Tibial artery (tissue), 4 donors: ENCODE data around the gene RBM48.

Experiments used
- DNase-seq, 2 donors: peaks; one replicate each; pipeline ENCODE4 v3.0.0-alpha.2; 2019
- H3K27ac ChIP-seq, 2 donors: fragments of 200-600 bp; sonication (generic) in 1 of 2; 1 replicate in 1 of 2; 2 replicates in 1 of 2; pipeline ENCODE4 v1.5.1; 2018 to 2019; ENCODE audit warnings: mild to moderate bottlenecking in 1 of 2
- H3K27me3 ChIP-seq, 2 donors: fragments of 200-600 bp; sonication (generic) in 1 of 2; one replicate each; pipeline versions ENCODE4 v1.5.1 to v1.6.0; 2016 to 2019
- H3K36me3 ChIP-seq, 3 donors: fragments of 200-600 bp; sonication (generic) in 2 of 3; one replicate each; pipeline ENCODE4 v1.5.1; 2016 to 2019; ENCODE audit warnings: mild to moderate bottlenecking in 2 of 3
- H3K4me1 ChIP-seq, 4 donors: fragments of 200-600 bp; sonication (generic) in 2 of 4; 1 replicate in 3 of 4; 2 replicates in 1 of 4; pipeline ENCODE4 v1.5.1; 2016 to 2019
- H3K4me3 ChIP-seq, 2 donors: fragments of 200-600 bp; sonication (generic) in 1 of 2; 1 replicate in 1 of 2; 2 replicates in 1 of 2; pipeline ENCODE4 v1.5.1; 2018 to 2019; ENCODE audit warnings: mild to moderate bottlenecking in 2 of 2
- H3K9me3 ChIP-seq, 3 donors: fragments of 200-600 bp; sonication (generic) in 1 of 3; one replicate each; pipeline ENCODE4 v1.5.1; 2016 to 2019
- CTCF ChIP-seq, 2 experiments: fragments of 200-600 bp in 1 of 2; fragments of 450-650 bp in 1 of 2; IDR thresholded peaks; one replicate each; pipeline ENCODE4 v1.5.1; 2017 to 2019; ENCODE audit warnings: antibody characterized with exemption in 2 of 2, mild to moderate bottlenecking in 1 of 2, moderate library complexity in 1 of 2
- intact Hi-C: fragments of 100-400 bp; cut with DNase I; formaldehyde crosslinking; loops from one replicate; pipeline ENCODE4 v1.15.0; 2023; ENCODE audit warnings: low total_unique reads

The RBM48 gene

DNA sequence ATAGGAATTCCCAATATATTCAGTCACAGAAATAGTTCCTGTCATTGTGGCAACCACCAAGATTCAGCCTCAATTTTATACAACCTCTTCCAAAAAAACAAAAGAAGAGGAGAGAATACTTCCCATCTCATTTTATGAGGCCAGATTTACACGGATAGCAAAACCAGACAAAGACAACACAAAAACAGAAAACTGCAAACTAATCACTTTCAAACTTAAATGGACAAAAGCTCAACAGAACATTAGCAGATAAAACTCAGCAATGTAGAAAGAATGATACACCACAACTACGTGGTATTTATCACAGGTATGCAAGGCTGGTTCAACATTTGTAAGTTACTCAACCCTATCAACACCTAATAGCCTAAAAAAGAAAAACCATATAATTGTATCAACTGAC, 22.2 kb upstream of the RBM48 start:
- Histone ChIP-seq H3K9me3 (no peaks in the 10 kb centered on the region), H3K4me3 (no peak overlapping the region), H3K4me1 (no peaks in the 10 kb centered on the region), H3K27ac (no peak overlapping the region), H3K27me3 (no peaks in the 10 kb centered on the region), H3K36me3 (peaks cover 62 to 90% (median 64%) of the 10 kb centered on the region in 3 donors)
- DNase-seq: no peak
- intact Hi-C loops: no loop called here
- TF ChIP-seq CTCF (IDR thresholded peaks at IDR 0.05): no peak

- Histone ChIP-seq H3K27me3 (no peaks in the 10 kb centered on the region), H3K27ac (no peak overlapping the region), H3K4me3 (no peak overlapping the region), H3K4me1 (no peaks in the 10 kb centered on the region), H3K36me3 (peaks cover 51 to 84% (median 52%) of the 10 kb centered on the region in 3 donors), H3K9me3 (no peaks in the 10 kb centered on the region)
- DNase-seq: no peak
- no peak for TF ChIP-seq CTCF (IDR thresholded peaks at IDR 0.05)
- intact Hi-C loops: no loop called here
Measured at GRCh38 chr7:92508946-92509345, 19.6 kb upstream of the RBM48 start.

GRCh38 chr7:92513167-92513902, 15.3 kb upstream of the RBM48 start:
- H3K9me3 ChIP-seq: no peaks in the 10 kb centered on the region
- H3K27me3 ChIP-seq: no peaks in the 10 kb centered on the region
- peaks cover 41 to 66% (median 43%) of the 10 kb centered on the region in 3 donors for H3K36me3 ChIP-seq
- no peak overlapping the region for H3K4me3 ChIP-seq
- TF ChIP-seq CTCF (IDR thresholded peaks at IDR 0.05): no peak
- H3K27ac ChIP-seq: no peak overlapping the region
- DNase-seq: no peak
- no peaks in the 10 kb centered on the region for H3K4me1 ChIP-seq
- intact Hi-C loops: no loop called here

- no peaks in the 10 kb centered on the region for H3K27me3 ChIP-seq
- H3K4me1 ChIP-seq: no peaks in the 10 kb centered on the region
- peaks cover 30 to 48% (median 42%) of the 10 kb centered on the region in 3 donors for H3K36me3 ChIP-seq
- H3K27ac ChIP-seq: no peak overlapping the region
- no peak for TF ChIP-seq CTCF (IDR thresholded peaks at IDR 0.05)
- H3K4me3 ChIP-seq: no peak overlapping the region
- no peaks in the 10 kb centered on the region for H3K9me3 ChIP-seq
- no peak for DNase-seq
- intact Hi-C loops: no loop called here
Measured at GRCh38 chr7:92517631-92518030, 11.0 kb upstream of the RBM48 start.

GRCh38 chr7:92520024-92520423, 8.6 kb upstream of the RBM48 start:
- Histone ChIP-seq H3K36me3 (peaks cover 19 to 39% (median 29%) of the 10 kb centered on the region in 3 donors), H3K27me3 (no peaks in the 10 kb centered on the region), H3K4me3 (no peak overlapping the region), H3K9me3 (no peaks in the 10 kb centered on the region), H3K27ac (no peak overlapping the region), H3K4me1 (no peaks in the 10 kb centered on the region)
- no peak for TF ChIP-seq CTCF (IDR thresholded peaks at IDR 0.05)
- intact Hi-C loops: loop anchor here (10.0 kb wide), 1 partner anchor 315 kb away; the partner anchor contains the start of gene CDK6
- no peak for DNase-seq
